ENCODE data around the gene ATP11A. TPM values are rescaled to one million over a fixed set of nuclear protein-coding genes. Genes with fewer than 3 reads are reported as not detected.
A peak's percentile ranks its signal among the peaks of the same experiment; 100 is the strongest.
"Not testable (repeated sequence)": the region's sequence is repeated elsewhere in the genome, so short reads cannot be mapped to it uniquely, and the experiment has no call there.

Gene ATP11A
- total RNA-seq, 4 donors from 2014 or later: 23.3 to 35.5 (median 31.1) TPM

GRCh38 chr13:112706171-112706570, 16.3 kb downstream of the ATP11A start:
- no peak overlapping the region for H3K4me3 ChIP-seq (ENCODE audit: low read depth, poor library complexity, severe bottlenecking)
- DNase-seq (ENCODE audit: low spot score in 2 of 2): no peak
- WGBS, 2 donors: 96 to 97% methylated on average over 4 of the region's 4 CpGs
- intact Hi-C loops (cut with DNase I; ENCODE audit: low total_unique reads): no loop called here
- no peak for TF ChIP-seq POLR2A (IDR thresholded peaks at IDR 0.05)
- TF ChIP-seq, protein P1, sequence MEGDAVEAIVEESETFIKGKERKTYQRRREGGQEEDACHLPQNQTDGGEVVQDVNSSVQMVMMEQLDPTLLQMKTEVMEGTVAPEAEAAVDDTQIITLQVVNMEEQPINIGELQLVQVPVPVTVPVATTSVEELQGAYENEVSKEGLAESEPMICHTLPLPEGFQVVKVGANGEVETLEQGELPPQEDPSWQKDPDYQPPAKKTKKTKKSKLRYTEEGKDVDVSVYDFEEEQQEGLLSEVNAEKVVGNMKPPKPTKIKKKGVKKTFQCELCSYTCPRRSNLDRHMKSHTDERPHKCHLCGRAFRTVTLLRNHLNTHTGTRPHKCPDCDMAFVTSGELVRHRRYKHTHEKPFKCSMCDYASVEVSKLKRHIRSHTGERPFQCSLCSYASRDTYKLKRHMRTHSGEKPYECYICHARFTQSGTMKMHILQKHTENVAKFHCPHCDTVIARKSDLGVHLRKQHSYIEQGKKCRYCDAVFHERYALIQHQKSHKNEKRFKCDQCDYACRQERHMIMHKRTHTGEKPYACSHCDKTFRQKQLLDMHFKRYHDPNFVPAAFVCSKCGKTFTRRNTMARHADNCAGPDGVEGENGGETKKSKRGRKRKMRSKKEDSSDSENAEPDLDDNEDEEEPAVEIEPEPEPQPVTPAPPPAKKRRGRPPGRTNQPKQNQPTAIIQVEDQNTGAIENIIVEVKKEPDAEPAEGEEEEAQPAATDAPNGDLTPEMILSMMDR (IDR thresholded peaks at IDR 0.05): no peak

- DNase-seq (ENCODE audit: low spot score in 2 of 2): no peak
- no peak overlapping the region for H3K4me3 ChIP-seq (ENCODE audit: low read depth, poor library complexity, severe bottlenecking)
- WGBS, 2 donors: 51 to 62% methylated on average over 11 of the region's 11 CpGs
- TF ChIP-seq, protein P1 (IDR thresholded peaks at IDR 0.05): no peak
- no peak for TF ChIP-seq POLR2A (IDR thresholded peaks at IDR 0.05)
- intact Hi-C loops (cut with DNase I; ENCODE audit: low total_unique reads): no loop called here
Observed at GRCh38 chr13:112708560-112709240, 18.9 kb downstream of the ATP11A start.

GRCh38 chr13:112709316-112709715, 19.5 kb downstream of the ATP11A start:
- intact Hi-C loops (cut with DNase I; ENCODE audit: low total_unique reads); DNase-seq (ENCODE audit: low spot score in 2 of 2); H3K4me3 ChIP-seq (ENCODE audit: low read depth, poor library complexity, severe bottlenecking): not testable (repeated sequence)
- WGBS, 2 donors: 95 to 98% methylated on average over 3 of the region's 3 CpGs

GRCh38 chr13:112709825-112710783, 20.3 kb downstream of the ATP11A start:
- intact Hi-C loops (cut with DNase I; ENCODE audit: low total_unique reads): no loop called here
- TF ChIP-seq, protein P1 (IDR thresholded peaks at IDR 0.05): no peak
- TF ChIP-seq POLR2A (IDR thresholded peaks at IDR 0.05): no peak
- DNase-seq (ENCODE audit: low spot score in 2 of 2): peak in 1 of 2 donors; percentile 71
- no peak overlapping the region for H3K4me3 ChIP-seq (ENCODE audit: low read depth, poor library complexity, severe bottlenecking)
- 77 to 89% methylated on average over 23 to 26 of the region's 26 CpGs for WGBS, 2 donors

DNA sequence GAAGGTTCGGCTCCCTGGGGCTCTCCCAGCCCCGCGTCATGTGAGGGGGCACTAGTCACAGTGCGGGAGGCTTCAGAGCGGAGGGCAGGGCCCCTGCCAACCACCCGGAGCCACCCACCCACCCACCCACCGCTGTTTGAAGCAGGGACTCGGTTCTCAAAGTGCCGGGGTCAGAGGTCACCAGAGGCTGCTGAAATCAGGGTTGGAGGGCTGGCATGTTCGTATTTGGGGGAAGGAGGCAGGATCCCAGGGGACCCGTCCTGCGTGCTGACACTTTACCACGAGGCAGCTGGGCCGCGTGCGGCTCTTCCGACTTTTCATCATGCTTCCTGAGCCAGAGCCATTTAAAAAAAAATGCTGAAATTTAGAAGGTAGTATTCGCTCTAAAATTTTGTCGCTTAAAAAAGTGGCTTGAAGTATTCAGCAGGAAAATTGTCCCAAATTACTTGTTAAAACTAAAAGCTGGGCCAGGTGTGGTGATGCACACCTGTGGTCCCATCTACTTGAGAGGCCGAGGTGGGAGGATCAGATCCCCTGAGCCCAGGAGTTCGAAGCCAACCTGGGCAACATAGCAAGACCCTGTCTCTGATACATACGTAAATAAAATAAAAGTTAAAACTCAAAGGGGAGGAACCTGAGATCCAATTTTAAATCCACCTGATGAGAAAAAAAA, 21.2 kb downstream of the ATP11A start:
- TF ChIP-seq, protein P1 (IDR thresholded peaks at IDR 0.05): no peak
- TF ChIP-seq POLR2A (IDR thresholded peaks at IDR 0.05): no peak
- DNase-seq (ENCODE audit: low spot score in 2 of 2): peak in 1 of 2 donors; percentile 84
- 76% methylated on average over 21 to 22 of the region's 22 CpGs for WGBS, 2 donors
- intact Hi-C loops (cut with DNase I; ENCODE audit: low total_unique reads): no loop called here
- no peak overlapping the region for H3K4me3 ChIP-seq (ENCODE audit: low read depth, poor library complexity, severe bottlenecking)
